ENCODE results near the gene FCN3.

FCN3 gene

DNA sequence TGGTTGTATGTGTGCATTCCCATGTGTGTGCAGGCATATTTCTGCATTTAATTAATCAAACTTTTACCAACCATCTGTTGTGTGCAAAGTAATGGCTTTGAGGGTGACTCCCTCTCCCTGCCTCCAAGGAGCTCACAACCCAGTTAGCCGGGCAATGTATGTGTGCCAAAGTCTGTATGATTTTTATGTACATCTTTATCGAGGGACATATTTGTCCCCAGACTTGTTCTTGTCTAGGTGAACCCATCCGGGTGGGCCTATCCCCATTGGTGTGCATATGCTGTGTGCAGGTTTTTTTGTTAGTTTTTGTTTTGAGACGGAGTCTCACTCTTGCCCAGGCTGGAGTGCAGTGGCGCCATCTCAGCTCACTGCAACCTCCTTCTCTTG lies 31.0 kb downstream of the FCN3 start:
- Mint-ChIP-seq H3K27me3 (ENCODE audit: low read depth) (peaks cover 13% of the 10 kb centered on the region), H3K27ac (peak overlapping the region; percentile 31 to 90 (median 67)), H3K9me3 (no peaks in the 10 kb centered on the region), H3K4me3 (peak overlapping the region; percentile 56 to 78 (median 78)), H3K4me1 (peaks cover 30% of the 10 kb centered on the region), H3K36me3 (ENCODE audit: low read depth) (no peaks in the 10 kb centered on the region)
- TF ChIP-seq CTCF (IDR thresholded peaks at IDR 0.05; ENCODE audit: unreplicated experiment in 3 of 3), result no peak

- peak overlapping the region; percentile 71 to 78 (median 78) for H3K4me3 Mint-ChIP-seq
- peak overlapping the region; percentile 32 to 90 (median 79) for H3K27ac Mint-ChIP-seq
- H3K9me3 Mint-ChIP-seq, result no peaks in the 10 kb centered on the region
- TF ChIP-seq CTCF (IDR thresholded peaks at IDR 0.05; ENCODE audit: unreplicated experiment in 3 of 3), result no peak
- peaks cover 30% of the 10 kb centered on the region for H3K4me1 Mint-ChIP-seq
- H3K27me3 Mint-ChIP-seq (ENCODE audit: low read depth), result peaks cover 9% of the 10 kb centered on the region
- H3K36me3 Mint-ChIP-seq (ENCODE audit: low read depth), result no peaks in the 10 kb centered on the region
Measured at GRCh38 chr1:27342778-27343638, 31.6 kb downstream of the FCN3 start.

- Mint-ChIP-seq H3K27ac (peak overlapping the region; percentile 32 to 90 (median 79)), H3K27me3 (ENCODE audit: low read depth) (peaks cover 4% of the 10 kb centered on the region), H3K36me3 (ENCODE audit: low read depth) (no peaks in the 10 kb centered on the region), H3K4me3 (peak overlapping the region; percentile 38 to 78 (median 71)), H3K9me3 (no peaks in the 10 kb centered on the region), H3K4me1 (peaks cover 30% of the 10 kb centered on the region)
- TF ChIP-seq CTCF (IDR thresholded peaks at IDR 0.05; ENCODE audit: unreplicated experiment in 3 of 3), result no peak
Measured at GRCh38 chr1:27342391-27342777, 32.2 kb downstream of the FCN3 start.

DNA sequence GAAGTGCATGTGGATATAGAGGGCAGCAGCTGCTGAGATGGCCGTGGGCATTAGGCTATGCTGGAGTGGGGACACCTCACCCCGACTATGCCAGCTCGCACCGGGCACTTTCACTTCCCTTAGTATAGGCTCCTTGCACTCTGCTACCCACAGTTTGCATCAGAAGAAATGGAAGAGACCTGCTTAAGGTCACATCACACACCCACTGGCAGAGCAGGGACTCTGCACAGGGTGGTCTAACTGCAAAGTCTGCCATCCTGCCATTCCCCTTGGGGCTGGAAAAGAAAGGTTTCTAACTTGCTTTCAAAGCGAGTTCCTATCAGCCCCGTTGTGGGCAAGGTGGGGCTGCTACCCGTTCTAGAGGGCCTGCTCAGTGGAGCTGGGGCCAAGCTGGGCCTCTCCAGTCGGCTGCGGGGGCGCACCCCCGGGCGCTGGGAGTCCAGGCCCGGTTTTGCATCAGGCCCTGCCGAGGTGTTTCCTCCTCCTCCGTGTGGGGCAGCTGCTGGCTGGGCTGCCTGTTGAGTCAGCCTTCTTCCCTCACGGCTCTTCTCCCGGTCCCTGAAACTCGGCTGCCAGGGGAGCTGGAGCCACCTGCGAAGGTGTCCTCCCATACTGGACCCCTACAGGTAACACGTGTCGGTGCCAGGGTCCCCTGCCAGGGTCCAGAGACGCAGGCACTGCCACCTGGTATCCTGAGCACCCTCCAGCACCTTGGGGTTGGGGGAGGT lies 32.9 kb downstream of the FCN3 start, which contains the start of gene SYTL1:
TSS of gene SYTL1 (plus strand) at position 498 of the 728 bp plus-strand sequence. CDS start 3,313 bp downstream, outside the sequence.
- peaks cover 30% of the 10 kb centered on the region for H3K4me1 Mint-ChIP-seq
- peaks cover 4% of the 10 kb centered on the region for H3K36me3 Mint-ChIP-seq (ENCODE audit: low read depth)
- H3K4me3 Mint-ChIP-seq, result peak within 1 kb of the TSS; percentile 38 to 78 (median 71)
- TF ChIP-seq CTCF (IDR thresholded peaks at IDR 0.05; ENCODE audit: unreplicated experiment in 3 of 3), result no peak
- H3K27me3 Mint-ChIP-seq (ENCODE audit: low read depth), result no peaks in the 10 kb centered on the region
- H3K27ac Mint-ChIP-seq, result peak within 1 kb of the TSS; percentile 32 to 90 (median 79)
- no peaks in the 10 kb centered on the region for H3K9me3 Mint-ChIP-seq

DNA sequence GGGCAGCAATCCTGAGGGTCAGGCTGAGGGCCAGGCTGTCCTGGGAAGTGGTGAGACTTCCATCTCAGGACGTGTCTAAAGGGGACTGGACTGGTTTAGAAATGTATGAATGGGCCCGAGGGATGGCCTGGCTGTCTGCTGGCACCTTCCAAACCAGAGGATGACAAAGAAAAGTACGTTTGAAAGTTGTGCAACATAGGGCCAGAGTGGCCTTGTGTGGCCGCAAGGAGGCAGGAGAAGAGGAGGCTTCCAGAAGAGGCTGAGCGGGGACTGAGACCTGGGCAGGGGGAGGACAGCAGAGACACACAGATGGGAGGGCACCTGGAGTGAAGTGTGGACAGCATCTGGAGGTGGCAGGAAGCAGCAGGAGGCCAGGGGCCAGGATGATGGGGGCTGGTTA lies 35.4 kb downstream of the FCN3 start:
- Mint-ChIP-seq H3K36me3 (ENCODE audit: low read depth) (peaks cover 18% of the 10 kb centered on the region), H3K27ac (peak overlapping the region in 2 of 3 experiments; percentile 10 to 81), H3K4me3 (peak overlapping the region in 1 of 3 experiments; percentile 58), H3K27me3 (ENCODE audit: low read depth) (no peaks in the 10 kb centered on the region), H3K9me3 (no peaks in the 10 kb centered on the region), H3K4me1 (peaks cover 30% of the 10 kb centered on the region)
- no peak for TF ChIP-seq CTCF (IDR thresholded peaks at IDR 0.05; ENCODE audit: unreplicated experiment in 3 of 3)

Measured in nephron (organoid).